Fibroblast of lung (primary cell): ENCODE results near the gene ANKMY1. TPM values are rescaled to one million over a fixed set of nuclear protein-coding genes. Genes with fewer than 3 reads are reported as not detected.
A peak's percentile ranks its signal among the peaks of the same experiment; 100 is the strongest.

Experiments used
- DNase-seq, 2 donors: peaks; one replicate each; pipeline versions ENCODE4 v3.0.0 to v3.0.0-alpha.2; 2010; ENCODE audit warnings: low read depth in 2 of 2
- H2AFZ ChIP-seq: 2 replicates; pipeline ENCODE4 v1.5.1; 2012; ENCODE audit warnings: low read length, control low read depth, inconsistent platforms
- H3K27ac ChIP-seq: 2 replicates; pipeline ENCODE4 v1.5.1; 2011; ENCODE audit warnings: low read length, control low read depth; ENCODE audit not compliant: insufficient read depth
- H3K27me3 ChIP-seq: 2 replicates; pipeline ENCODE4 v1.5.1; 2011; ENCODE audit warnings: mild to moderate bottlenecking, low read length; ENCODE audit not compliant: control insufficient read depth, insufficient read depth
- H3K36me3 ChIP-seq: 2 replicates; pipeline ENCODE4 v1.5.1; 2011; ENCODE audit warnings: low read length; ENCODE audit not compliant: control insufficient read depth, insufficient read depth
- H3K4me1 ChIP-seq: 2 replicates; pipeline ENCODE4 v1.5.1; 2011; ENCODE audit warnings: low read length; ENCODE audit not compliant: control insufficient read depth, insufficient read depth; ENCODE audit errors: extremely low read depth
- H3K4me2 ChIP-seq: 2 replicates; pipeline ENCODE4 v1.5.1; 2011; ENCODE audit warnings: low read length, control low read depth; ENCODE audit not compliant: insufficient read depth; ENCODE audit errors: extremely low read depth
- H3K4me3 ChIP-seq, 4 experiments: fragments of 200-600 bp in 1 of 4; sonication (generic) in 1 of 4; replicated peaks in 1 of 4; 2 replicates each; pipeline ENCODE4 v1.5.1; 2011 to 2016; ENCODE audit warnings: low read length in 4 of 4, low read depth in 3 of 4, mild to moderate bottlenecking in 3 of 4, control low read depth in 2 of 4, inconsistent platforms in 1 of 4, mixed read lengths in 1 of 4; ENCODE audit not compliant: insufficient read depth in 1 of 4; ENCODE audit errors: control extremely low read depth in 1 of 4
- H3K79me2 ChIP-seq: 2 replicates; pipeline ENCODE4 v1.5.1; 2012; ENCODE audit warnings: mild to moderate bottlenecking, low read length, inconsistent platforms; ENCODE audit not compliant: control insufficient read depth, insufficient read depth
- H3K9ac ChIP-seq: 2 replicates; pipeline ENCODE4 v1.5.1; 2011; ENCODE audit warnings: mild to moderate bottlenecking, low read length, control low read depth; ENCODE audit not compliant: insufficient read depth
- H3K9me3 ChIP-seq: 2 replicates; pipeline ENCODE4 v1.5.1; 2012; ENCODE audit warnings: low read depth, low read length; ENCODE audit not compliant: control insufficient read depth, insufficient read depth
- H4K20me1 ChIP-seq: 2 replicates; pipeline ENCODE4 v1.5.1; 2011; ENCODE audit warnings: low read length; ENCODE audit not compliant: control insufficient read depth, insufficient read depth; ENCODE audit errors: extremely low read depth
- CTCF ChIP-seq, 2 donors: IDR thresholded peaks in 1 of 2; conservative IDR thresholded peaks in 1 of 2; 1 replicate in 1 of 2; 2 replicates in 1 of 2; pipeline ENCODE4 v1.5.1; 2011 to 2012; ENCODE audit warnings: low read length in 2 of 2, control low read depth in 1 of 2, inconsistent platforms in 1 of 2, low read depth in 1 of 2, mild to moderate bottlenecking in 1 of 2
- EZH2 ChIP-seq: IDR thresholded peaks from 2 replicates; pipeline ENCODE4 v1.5.1; 2012; ENCODE audit warnings: low read length, control low read depth, mild to moderate bottlenecking; ENCODE audit errors: missing control alignments
- polyA plus RNA-seq, 2 donors: library from polyadenylated mRNA; depleted of rRNA in 1 of 2; stranded (reverse) in 1 of 2; unstranded in 1 of 2; fragments of >200 nt; gene quantifications; 2 replicates each; pipeline ENCODE4 v1.2.1, GENCODE V29; 2011 to 2012; ENCODE audit warnings: missing spikeins in 1 of 2
- total RNA-seq: library from RNA; depleted of rRNA; stranded (reverse); fragments of >200 nt; gene quantifications from 2 replicates; pipeline ENCODE4 v1.2.1, GENCODE V29; 2014

Gene ANKMY1
- total and polyA plus RNA-seq, 2 donors (not counting 1 experiment from before 2014, with no cell fraction given): 2.8 to 7.4 TPM

- H2AFZ ChIP-seq: no peak overlapping the region
- no peak for DNase-seq
- no peak overlapping the region for H3K9ac ChIP-seq
- H3K79me2 ChIP-seq: peaks cover 3% of the 10 kb centered on the region
- H3K4me2 ChIP-seq: no peak overlapping the region
- H3K9me3 ChIP-seq: no peaks in the 10 kb centered on the region
- H4K20me1 ChIP-seq: no peaks in the 10 kb centered on the region
- TF ChIP-seq EZH2: no peak
- TF ChIP-seq CTCF (conservative IDR thresholded peaks at IDR 0.05 in 1 of 2, IDR thresholded peaks at IDR 0.05 in 1 of 2; ENCODE audit: low read depth in 1 of 2, low read length in 2 of 2): no peak
- no peak overlapping the region for H3K27ac ChIP-seq
- H3K36me3 ChIP-seq: peaks cover 14% of the 10 kb centered on the region
- H3K27me3 ChIP-seq: no peaks in the 10 kb centered on the region
- H3K4me3 ChIP-seq: no peak overlapping the region
- H3K4me1 ChIP-seq: no peaks in the 10 kb centered on the region
Measured at GRCh38 chr2:240596491-240596931, 38.7 kb upstream of the ANKMY1 start.

DNA sequence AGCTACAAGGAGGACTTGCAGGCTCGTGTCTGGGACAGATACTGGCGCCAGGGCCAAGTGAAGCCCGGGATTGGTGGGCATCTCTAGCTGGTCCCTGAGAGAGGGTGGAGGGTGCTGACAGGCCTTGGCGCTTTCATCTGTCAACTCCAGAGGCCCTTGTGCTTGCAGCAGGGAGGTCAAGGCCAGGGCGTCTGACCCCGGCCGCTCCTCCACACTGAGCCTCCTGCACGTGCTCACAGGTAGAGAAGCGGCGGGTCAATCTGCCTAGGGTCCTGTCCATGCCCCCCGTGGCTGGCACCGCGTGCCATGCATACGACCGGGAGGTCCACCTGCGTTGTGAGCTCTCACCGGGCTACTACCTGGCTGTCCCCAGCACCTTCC is 38.3 kb upstream of the ANKMY1 start:
- Histone ChIP-seq H3K27ac (no peak overlapping the region), H3K27me3 (no peaks in the 10 kb centered on the region), H3K79me2 (peaks cover 3% of the 10 kb centered on the region), H3K9ac (no peak overlapping the region), H3K4me2 (no peak overlapping the region), H3K4me1 (no peaks in the 10 kb centered on the region), H3K4me3 (no peak overlapping the region), H4K20me1 (no peaks in the 10 kb centered on the region), H3K36me3 (peaks cover 14% of the 10 kb centered on the region), H3K9me3 (no peaks in the 10 kb centered on the region), H2AFZ (no peak overlapping the region)
- TF ChIP-seq CTCF (conservative IDR thresholded peaks at IDR 0.05 in 1 of 2, IDR thresholded peaks at IDR 0.05 in 1 of 2; ENCODE audit: low read depth in 1 of 2, low read length in 2 of 2) (no peak), EZH2 (no peak)
- no peak for DNase-seq

GRCh38 chr2:240595381-240596079 is 37.7 kb upstream of the ANKMY1 start:
- no peaks in the 10 kb centered on the region for H3K4me1 ChIP-seq
- no peak overlapping the region for H3K4me3 ChIP-seq
- no peaks in the 10 kb centered on the region for H3K27me3 ChIP-seq
- H2AFZ ChIP-seq: no peak overlapping the region
- TF ChIP-seq CTCF (conservative IDR thresholded peaks at IDR 0.05 in 1 of 2, IDR thresholded peaks at IDR 0.05 in 1 of 2; ENCODE audit: low read depth in 1 of 2, low read length in 2 of 2) (peak; percentile 13 to 33), EZH2 (no peak)
- H3K36me3 ChIP-seq: peaks cover 14% of the 10 kb centered on the region
- peak in 1 of 2 donors; percentile 19 for DNase-seq
- no peak overlapping the region for H3K9ac ChIP-seq
- H3K9me3 ChIP-seq: no peaks in the 10 kb centered on the region
- no peak overlapping the region for H3K27ac ChIP-seq
- H3K4me2 ChIP-seq: no peak overlapping the region
- H4K20me1 ChIP-seq: no peaks in the 10 kb centered on the region
- peaks cover 3% of the 10 kb centered on the region for H3K79me2 ChIP-seq
